ENCODE data around the gene TUBB1. TPM values are rescaled to one million over a fixed set of nuclear protein-coding genes. Genes with fewer than 3 reads are reported as not detected.

TUBB1 gene
- total and polyA plus RNA-seq, 2 of the 13 experiments (the other 11 are each of a cell fraction or from before 2014, with no cell fraction given): 0.11 to 57.6 TPM

DNA sequence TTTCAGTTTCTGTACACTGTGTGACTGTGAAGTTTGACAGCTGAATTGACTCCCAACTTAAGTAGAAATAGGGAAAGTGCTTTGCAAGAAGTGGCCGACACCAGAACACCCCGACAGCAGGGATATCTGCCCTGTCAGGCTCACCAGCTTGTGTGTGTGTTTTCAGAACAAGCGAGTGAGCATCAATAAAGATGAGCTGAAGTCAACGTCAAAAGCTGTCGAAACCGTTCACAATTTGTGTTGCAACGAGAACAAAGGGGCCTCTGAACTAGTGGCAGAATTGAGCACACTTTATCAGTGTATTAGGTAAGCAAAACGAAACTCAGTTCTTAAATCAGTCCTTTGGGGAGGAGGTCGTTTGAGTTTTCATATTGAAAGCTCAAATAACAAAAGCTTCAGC is 27.5 kb upstream of the TUBB1 start (continued):
- TF ChIP-seq CREM (IDR thresholded peaks at IDR 0.05) (peak; percentile 48; the same call in 1 of the 2 replicates), CREM (CRISPR knock-in tag; IDR thresholded peaks at IDR 0.05) (no peak), TOE1 (CRISPR knock-in tag; IDR thresholded peaks at IDR 0.05) (no peak), ZNF292 (CRISPR knock-in tag; IDR thresholded peaks at IDR 0.05; ENCODE audit: borderline replicate concordance, low read depth) (0 out of 2 replicates have a peak, but pooled peaks have one; percentile 19), ZBTB7A (CRISPR knock-in tag; IDR thresholded peaks at IDR 0.05) (no peak), ZBTB21 (CRISPR knock-in tag; IDR thresholded peaks at IDR 0.05) (peak; percentile 82)
- TF ChIP-seq, protein P1, sequence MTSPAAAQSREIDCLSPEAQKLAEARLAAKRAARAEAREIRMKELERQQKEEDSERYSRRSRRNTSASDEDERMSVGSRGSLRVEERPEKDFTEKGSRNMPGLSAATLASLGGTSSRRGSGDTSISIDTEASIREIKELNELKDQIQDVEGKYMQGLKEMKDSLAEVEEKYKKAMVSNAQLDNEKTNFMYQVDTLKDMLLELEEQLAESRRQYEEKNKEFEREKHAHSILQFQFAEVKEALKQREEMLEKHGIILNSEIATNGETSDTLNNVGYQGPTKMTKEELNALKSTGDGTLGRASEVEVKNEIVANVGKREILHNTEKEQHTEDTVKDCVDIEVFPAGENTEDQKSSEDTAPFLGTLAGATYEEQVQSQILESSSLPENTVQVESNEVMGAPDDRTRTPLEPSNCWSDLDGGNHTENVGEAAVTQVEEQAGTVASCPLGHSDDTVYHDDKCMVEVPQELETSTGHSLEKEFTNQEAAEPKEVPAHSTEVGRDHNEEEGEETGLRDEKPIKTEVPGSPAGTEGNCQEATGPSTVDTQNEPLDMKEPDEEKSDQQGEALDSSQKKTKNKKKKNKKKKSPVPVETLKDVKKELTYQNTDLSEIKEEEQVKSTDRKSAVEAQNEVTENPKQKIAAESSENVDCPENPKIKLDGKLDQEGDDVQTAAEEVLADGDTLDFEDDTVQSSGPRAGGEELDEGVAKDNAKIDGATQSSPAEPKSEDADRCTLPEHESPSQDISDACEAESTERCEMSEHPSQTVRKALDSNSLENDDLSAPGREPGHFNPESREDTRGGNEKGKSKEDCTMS (CRISPR knock-in tag; conservative IDR thresholded peaks at IDR 0.05): no peak
- TF ChIP-seq, protein P2, sequence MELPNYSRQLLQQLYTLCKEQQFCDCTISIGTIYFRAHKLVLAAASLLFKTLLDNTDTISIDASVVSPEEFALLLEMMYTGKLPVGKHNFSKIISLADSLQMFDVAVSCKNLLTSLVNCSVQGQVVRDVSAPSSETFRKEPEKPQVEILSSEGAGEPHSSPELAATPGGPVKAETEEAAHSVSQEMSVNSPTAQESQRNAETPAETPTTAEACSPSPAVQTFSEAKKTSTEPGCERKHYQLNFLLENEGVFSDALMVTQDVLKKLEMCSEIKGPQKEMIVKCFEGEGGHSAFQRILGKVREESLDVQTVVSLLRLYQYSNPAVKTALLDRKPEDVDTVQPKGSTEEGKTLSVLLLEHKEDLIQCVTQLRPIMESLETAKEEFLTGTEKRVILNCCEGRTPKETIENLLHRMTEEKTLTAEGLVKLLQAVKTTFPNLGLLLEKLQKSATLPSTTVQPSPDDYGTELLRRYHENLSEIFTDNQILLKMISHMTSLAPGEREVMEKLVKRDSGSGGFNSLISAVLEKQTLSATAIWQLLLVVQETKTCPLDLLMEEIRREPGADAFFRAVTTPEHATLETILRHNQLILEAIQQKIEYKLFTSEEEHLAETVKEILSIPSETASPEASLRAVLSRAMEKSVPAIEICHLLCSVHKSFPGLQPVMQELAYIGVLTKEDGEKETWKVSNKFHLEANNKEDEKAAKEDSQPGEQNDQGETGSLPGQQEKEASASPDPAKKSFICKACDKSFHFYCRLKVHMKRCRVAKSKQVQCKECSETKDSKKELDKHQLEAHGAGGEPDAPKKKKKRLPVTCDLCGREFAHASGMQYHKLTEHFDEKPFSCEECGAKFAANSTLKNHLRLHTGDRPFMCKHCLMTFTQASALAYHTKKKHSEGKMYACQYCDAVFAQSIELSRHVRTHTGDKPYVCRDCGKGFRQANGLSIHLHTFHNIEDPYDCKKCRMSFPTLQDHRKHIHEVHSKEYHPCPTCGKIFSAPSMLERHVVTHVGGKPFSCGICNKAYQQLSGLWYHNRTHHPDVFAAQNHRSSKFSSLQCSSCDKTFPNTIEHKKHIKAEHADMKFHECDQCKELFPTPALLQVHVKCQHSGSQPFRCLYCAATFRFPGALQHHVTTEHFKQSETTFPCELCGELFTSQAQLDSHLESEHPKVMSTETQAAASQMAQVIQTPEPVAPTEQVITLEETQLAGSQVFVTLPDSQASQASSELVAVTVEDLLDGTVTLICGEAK (IDR thresholded peaks at IDR 0.05): no peak
- TF ChIP-seq, protein P2 (CRISPR knock-in tag; IDR thresholded peaks at IDR 0.05): peak; percentile 50; the same call in 1 of the 2 replicates
- TF ChIP-seq, protein P3, sequence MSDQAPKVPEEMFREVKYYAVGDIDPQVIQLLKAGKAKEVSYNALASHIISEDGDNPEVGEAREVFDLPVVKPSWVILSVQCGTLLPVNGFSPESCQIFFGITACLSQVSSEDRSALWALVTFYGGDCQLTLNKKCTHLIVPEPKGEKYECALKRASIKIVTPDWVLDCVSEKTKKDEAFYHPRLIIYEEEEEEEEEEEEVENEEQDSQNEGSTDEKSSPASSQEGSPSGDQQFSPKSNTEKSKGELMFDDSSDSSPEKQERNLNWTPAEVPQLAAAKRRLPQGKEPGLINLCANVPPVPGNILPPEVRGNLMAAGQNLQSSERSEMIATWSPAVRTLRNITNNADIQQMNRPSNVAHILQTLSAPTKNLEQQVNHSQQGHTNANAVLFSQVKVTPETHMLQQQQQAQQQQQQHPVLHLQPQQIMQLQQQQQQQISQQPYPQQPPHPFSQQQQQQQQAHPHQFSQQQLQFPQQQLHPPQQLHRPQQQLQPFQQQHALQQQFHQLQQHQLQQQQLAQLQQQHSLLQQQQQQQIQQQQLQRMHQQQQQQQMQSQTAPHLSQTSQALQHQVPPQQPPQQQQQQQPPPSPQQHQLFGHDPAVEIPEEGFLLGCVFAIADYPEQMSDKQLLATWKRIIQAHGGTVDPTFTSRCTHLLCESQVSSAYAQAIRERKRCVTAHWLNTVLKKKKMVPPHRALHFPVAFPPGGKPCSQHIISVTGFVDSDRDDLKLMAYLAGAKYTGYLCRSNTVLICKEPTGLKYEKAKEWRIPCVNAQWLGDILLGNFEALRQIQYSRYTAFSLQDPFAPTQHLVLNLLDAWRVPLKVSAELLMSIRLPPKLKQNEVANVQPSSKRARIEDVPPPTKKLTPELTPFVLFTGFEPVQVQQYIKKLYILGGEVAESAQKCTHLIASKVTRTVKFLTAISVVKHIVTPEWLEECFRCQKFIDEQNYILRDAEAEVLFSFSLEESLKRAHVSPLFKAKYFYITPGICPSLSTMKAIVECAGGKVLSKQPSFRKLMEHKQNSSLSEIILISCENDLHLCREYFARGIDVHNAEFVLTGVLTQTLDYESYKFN (CRISPR knock-in tag; conservative IDR thresholded peaks at IDR 0.05): no peak
- TF ChIP-seq, protein P4, sequence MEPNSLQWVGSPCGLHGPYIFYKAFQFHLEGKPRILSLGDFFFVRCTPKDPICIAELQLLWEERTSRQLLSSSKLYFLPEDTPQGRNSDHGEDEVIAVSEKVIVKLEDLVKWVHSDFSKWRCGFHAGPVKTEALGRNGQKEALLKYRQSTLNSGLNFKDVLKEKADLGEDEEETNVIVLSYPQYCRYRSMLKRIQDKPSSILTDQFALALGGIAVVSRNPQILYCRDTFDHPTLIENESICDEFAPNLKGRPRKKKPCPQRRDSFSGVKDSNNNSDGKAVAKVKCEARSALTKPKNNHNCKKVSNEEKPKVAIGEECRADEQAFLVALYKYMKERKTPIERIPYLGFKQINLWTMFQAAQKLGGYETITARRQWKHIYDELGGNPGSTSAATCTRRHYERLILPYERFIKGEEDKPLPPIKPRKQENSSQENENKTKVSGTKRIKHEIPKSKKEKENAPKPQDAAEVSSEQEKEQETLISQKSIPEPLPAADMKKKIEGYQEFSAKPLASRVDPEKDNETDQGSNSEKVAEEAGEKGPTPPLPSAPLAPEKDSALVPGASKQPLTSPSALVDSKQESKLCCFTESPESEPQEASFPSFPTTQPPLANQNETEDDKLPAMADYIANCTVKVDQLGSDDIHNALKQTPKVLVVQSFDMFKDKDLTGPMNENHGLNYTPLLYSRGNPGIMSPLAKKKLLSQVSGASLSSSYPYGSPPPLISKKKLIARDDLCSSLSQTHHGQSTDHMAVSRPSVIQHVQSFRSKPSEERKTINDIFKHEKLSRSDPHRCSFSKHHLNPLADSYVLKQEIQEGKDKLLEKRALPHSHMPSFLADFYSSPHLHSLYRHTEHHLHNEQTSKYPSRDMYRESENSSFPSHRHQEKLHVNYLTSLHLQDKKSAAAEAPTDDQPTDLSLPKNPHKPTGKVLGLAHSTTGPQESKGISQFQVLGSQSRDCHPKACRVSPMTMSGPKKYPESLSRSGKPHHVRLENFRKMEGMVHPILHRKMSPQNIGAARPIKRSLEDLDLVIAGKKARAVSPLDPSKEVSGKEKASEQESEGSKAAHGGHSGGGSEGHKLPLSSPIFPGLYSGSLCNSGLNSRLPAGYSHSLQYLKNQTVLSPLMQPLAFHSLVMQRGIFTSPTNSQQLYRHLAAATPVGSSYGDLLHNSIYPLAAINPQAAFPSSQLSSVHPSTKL (CRISPR knock-in tag; IDR thresholded peaks at IDR 0.05): peak; percentile 41; the same call in 1 of the 2 replicates
